Dermis microvascular lymphatic vessel endothelial cell (primary cell): ENCODE measurements around the gene SYNRG. TPM values are rescaled to one million over a fixed set of nuclear protein-coding genes. Genes with fewer than 3 reads are reported as not detected.

Experiments
- DNase-seq, 2 donors: peaks; one replicate each; pipeline versions ENCODE4 v3.0.0 to v3.0.0-alpha.2; 2010; ENCODE audit warnings: low read depth in 2 of 2
- total RNA-seq: library from RNA; depleted of rRNA; stranded (reverse); fragments of >200 nt; gene quantifications from 2 replicates; pipeline ENCODE4 v1.2.1, GENCODE V29; 2014

SYNRG gene
- total RNA-seq, 1 donor from 2014 or later: 12.6 TPM

GRCh38 chr17:37604556-37604955, 4.7 kb downstream of the SYNRG start:
- no peak for DNase-seq

DNA sequence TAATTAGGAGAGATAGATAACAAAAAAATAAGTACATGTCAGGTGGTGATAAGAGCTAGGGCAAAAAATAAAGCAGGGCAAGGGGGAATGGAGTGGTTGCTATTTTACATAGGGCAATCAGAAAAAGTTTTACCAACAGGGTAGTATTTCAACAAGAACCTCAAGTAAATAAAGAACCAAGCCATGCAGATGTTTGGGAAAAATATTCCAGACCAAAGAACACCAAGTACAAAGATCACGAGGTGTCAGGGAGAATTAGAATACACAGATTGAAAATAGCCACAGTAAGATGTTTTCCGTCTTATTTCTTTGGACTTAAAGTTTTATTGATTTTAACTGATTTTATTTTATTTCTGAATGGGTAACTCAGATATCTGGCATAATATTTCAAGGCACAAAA, 11.1 kb downstream of the SYNRG start:
- DNase-seq: no peak

DNA sequence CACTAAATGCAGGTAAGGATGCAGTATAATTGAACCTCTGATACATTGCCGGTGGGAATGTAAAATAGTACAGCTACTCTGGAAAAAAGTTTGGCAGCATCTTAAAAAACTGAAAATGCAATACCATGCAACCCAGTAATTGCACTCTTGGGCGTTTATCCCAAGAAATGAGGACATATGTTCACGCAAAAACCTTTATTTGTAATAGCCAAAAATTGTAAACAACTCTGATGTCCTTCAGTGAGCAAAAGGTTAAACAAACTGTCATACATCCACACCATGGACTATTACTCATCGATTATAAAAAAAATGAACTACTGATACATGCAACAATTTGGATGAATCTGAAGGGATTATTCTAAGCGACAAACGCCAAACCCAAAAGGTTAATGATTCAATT, 16.9 kb downstream of the SYNRG start:
- DNase-seq: no peak

GRCh38 chr17:37585066-37585465, 24.2 kb downstream of the SYNRG start:
- DNase-seq: no peak

DNA sequence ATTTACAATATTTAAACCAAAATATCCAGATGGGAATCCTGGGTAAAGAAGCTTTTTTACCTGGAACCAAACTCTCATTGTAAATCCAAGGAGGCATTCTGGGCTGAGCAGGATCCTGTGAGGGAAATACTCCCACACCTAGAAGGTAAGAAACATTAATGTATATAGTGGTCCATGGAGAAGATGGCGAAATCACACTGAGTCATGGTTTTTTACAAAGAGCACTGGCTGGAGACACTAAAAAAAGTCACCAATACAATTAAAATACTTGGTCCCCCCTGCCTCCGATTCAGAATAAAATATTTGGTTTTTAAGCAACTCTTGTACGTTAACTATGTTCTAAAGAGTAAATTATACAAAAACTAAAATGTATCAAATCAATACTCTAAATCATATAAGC, 32.9 kb downstream of the SYNRG start:
- no peak for DNase-seq

GRCh38 chr17:37574427-37574826, 34.8 kb downstream of the SYNRG start:
- DNase-seq: no peak

- DNase-seq: no peak
Observed at GRCh38 chr17:37571674-37572073, 37.5 kb downstream of the SYNRG start.

DNA sequence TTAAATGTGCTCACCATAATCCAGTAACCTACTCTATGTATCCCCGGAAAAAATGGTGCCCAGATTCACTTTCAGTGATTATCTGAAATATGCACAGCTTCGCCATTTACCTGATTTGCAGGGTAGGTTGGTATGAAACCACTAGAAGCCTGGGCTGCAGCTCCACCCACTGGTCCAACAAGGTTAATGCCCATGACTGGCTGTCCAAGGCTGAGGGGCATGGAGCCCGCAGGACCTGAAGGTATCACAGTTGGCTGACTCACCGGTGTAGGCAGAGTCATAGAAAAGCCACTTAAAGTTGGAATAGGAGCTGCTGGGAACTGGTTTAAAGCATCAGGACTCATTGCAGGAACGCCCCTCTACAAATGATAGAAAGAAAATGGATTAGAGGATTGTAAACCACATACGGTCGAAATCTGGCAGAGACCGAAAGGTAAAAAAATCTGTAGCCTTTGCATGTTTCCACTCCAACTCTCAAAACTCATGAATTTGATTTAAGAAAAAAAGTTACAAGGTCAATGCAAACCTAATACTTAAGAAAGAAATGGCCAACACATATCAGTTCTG, 38.6 kb downstream of the SYNRG start:
- DNase-seq: peak; percentile 30 to 72

DNA sequence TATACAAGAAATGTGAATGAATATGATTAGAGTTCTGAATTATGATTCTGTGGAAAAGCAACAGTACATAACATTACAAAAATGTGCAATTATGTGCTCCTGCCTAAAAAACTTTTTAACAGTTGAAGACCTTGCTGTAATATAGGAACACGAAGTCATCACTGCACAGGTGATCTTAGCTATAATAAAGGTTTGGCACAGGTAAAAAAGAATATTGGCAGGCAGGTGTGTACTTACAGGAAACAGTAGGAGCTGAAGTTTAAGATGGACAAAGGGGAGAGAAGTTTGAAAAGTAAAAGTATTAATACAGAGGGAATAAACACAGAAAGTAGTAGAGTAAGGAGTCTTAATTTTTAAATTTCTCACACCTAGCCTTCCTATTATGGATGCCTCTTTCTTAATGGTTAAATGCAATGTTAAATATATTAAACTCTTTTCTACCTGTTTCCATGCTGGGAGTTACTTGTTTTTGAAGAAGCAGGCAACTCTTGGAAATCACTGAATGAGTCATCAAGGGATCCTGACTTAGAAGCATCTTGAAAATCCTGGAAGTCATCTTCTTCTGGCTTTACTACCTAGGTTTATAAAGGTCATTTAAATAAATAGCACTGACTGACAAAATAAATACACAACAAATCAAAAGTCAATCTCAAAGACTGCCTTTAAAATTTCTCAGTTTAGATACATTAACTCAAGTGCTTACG, 40.7 kb downstream of the SYNRG start:
- no peak for DNase-seq

GRCh38 chr17:37567538-37567937, 41.7 kb downstream of the SYNRG start:
- no peak for DNase-seq

GRCh38 chr17:37567137-37567536, 42.1 kb downstream of the SYNRG start:
- no peak for DNase-seq

DNA sequence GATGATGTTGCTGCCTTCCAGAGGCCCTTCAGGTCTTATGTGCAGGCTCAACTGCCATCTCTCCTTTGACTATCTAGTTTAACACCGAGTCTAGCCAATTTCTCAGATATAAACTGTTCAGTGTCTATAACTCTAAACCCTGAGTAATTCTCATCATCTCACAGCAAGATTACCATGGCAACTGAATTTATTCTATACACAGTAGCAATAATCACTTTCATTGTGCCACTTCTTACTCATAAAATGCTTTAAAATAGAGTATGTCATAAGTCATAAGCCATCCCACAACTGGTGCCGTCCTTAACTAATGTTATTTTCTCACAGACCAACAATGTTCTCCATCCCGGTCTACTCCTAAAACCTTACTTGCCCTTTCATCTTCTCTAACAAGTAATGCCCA, 45.0 kb downstream of the SYNRG start:
- no peak for DNase-seq

GRCh38 chr17:37562016-37562745, 47.0 kb downstream of the SYNRG start:
- DNase-seq: no peak

DNA sequence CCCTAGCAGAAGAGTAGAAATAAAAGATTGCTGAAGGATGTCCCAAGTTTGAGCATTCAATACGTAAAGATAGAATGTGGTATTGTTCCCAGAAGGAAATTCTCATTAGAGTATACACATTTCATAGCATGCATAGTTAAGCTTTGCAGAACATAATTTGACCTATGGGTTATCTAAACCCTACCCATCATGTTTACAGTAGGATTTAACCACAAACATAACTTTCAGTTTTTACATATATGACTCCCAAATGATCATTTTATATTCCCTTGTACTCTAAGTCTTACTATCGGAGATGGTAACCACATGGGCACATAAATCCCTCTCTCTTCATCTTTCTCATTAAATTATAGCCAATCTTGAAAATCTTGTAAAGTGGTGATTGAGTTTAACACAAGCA, 50.9 kb downstream of the SYNRG start:
- no peak for DNase-seq

GRCh38 chr17:37557482-37557881, 51.7 kb downstream of the SYNRG start:
- DNase-seq: no peak

DNA sequence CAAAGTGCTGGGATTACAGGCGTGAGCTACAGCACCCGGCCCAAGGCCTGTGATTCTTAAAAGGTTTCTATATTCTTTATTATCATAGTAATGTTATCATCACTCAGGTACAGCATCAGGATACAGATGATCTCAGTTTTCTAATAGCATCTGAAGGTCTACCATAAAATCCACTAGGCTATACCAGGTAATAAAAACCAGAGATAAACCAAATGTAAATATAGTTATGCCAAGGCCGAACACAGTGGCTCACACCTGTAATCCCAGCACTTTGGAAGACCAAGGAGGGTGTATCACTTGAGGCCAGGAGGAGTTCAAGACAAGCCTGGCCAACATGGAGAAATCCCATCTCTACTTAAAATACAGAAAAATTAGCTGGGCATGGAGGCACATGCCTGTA, 53.8 kb downstream of the SYNRG start:
- no peak for DNase-seq

DNA sequence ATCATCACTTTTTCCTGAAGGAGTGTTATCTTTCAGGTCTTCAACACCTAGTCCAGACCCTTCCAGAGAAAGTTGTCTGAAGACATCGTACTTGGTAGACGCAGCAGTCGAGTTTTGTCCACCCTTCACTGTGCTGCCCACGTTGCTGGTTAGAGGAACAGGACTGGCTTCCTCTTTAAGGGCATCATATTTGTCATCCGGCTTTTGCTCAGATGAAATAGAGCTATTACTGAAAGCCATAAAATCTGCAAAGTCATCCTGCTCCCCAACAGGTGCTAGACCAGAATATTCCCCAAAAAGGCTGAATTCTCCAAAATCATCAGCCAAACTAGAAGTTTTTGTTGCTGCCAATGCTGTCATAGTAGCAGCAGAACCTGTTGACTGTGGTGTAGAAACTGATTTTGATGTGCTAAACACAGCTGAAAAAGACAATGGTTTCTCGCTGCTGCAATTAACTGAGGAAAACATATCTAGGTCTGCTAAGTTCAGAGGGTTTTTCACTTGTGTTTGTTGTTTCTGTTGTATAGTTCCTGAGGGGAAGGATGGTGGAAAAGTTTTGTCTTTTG, 55.7 kb downstream of the SYNRG start:
- no peak for DNase-seq

DNA sequence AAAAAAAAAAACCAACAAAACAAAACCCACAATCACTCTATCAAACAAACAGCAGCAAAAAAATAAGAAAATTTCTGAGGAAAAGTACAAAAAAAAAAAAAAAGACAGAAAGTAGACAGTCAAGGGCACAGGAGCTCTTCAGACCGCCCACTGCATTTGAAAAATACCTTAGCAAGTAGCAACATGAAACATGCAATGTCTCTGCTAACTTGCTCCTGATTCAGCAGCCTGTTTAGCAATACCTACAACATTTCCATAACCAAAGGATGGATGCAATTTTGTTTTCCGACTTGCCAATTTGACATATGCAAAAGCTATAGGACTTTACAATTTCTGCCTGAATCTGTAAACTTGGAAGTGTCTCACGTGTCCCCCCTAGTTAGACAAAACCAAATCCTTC, 57.4 kb downstream of the SYNRG start:
- no peak for DNase-seq

DNA sequence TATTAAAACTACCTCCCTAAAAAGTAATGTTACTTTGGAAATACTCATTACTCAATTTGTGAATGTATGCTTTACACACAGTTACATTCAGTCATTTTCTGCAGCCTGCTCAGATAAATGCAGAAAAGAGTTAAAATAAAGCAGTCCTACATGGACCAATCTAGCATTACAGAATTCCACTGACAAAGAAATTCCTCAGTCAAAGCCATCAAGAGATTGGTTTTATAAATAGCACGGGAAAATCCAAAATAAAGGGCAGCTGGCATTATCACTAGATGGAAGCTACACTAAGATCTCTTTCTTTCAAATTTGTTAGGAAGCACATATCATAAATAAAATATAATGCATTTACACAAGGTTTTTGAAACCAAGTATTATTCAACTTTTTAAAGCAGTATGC, 61.2 kb downstream of the SYNRG start:
- DNase-seq: no peak

- no peak for DNase-seq
Observed at GRCh38 chr17:37546302-37546701, 62.9 kb downstream of the SYNRG start.

GRCh38 chr17:37545486-37545885, 63.7 kb downstream of the SYNRG start:
- DNase-seq: no peak

- DNase-seq: no peak
Observed at GRCh38 chr17:37543637-37544052, 65.6 kb downstream of the SYNRG start.
